Omental fat pad (tissue), 4 donors: ENCODE data around the gene HINFP. TPM values are rescaled to one million over a fixed set of nuclear protein-coding genes. Genes with fewer than 3 reads are reported as not detected.

Experiments
- ATAC-seq: fragments of 150-250 bp; one replicate; pipeline ENCODE4 v1.9.1; 2016; ENCODE audit warnings: mild to moderate bottlenecking, moderate library complexity; ENCODE audit not compliant: low FRiP score
- DNase-seq: peaks from one replicate; pipeline ENCODE4 v3.0.0-alpha.2; 2019; ENCODE audit warnings: low spot score
- total RNA-seq, 4 donors: library from RNA; depleted of rRNA; stranded (reverse); fragments of >200 nt; gene quantifications; one replicate each; pipeline ENCODE4 v1.1.0, GENCODE V29; 2016
- TF ChIP-seq, protein P1 (sequence below), 3 donors: fragments of 450-650 bp; IDR thresholded peaks; one replicate each; pipeline ENCODE4 v1.5.1; 2016 to 2017; ENCODE audit warnings: antibody characterized with exemption in 3 of 3, mild to moderate bottlenecking in 3 of 3, moderate library complexity in 2 of 3

Gene HINFP
- total RNA-seq, 4 donors from 2014 or later, result 10.2 to 31.0 (median 24.4) TPM

DNA sequence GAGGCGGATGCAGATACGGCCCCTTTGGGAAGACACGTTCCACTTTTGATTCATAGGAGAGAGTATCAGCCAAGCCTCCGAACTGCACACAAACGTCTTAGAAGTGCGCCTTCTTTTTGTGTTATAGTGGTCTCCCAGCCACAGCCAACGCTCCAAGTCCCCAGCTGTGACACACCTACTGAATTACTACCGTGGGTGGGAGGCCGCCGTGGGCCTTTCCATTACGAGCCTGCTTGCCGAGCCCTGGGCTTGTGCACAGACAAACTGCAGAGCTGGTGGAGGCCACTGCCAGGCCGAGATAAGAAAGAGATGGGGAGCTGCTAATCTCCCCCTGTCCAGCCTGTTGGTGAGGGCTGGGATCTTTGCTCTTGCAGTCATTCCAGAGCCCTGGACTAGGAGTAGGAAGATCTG, 35.9 kb upstream of the HINFP start:
- TF ChIP-seq, protein P1, sequence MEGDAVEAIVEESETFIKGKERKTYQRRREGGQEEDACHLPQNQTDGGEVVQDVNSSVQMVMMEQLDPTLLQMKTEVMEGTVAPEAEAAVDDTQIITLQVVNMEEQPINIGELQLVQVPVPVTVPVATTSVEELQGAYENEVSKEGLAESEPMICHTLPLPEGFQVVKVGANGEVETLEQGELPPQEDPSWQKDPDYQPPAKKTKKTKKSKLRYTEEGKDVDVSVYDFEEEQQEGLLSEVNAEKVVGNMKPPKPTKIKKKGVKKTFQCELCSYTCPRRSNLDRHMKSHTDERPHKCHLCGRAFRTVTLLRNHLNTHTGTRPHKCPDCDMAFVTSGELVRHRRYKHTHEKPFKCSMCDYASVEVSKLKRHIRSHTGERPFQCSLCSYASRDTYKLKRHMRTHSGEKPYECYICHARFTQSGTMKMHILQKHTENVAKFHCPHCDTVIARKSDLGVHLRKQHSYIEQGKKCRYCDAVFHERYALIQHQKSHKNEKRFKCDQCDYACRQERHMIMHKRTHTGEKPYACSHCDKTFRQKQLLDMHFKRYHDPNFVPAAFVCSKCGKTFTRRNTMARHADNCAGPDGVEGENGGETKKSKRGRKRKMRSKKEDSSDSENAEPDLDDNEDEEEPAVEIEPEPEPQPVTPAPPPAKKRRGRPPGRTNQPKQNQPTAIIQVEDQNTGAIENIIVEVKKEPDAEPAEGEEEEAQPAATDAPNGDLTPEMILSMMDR (IDR thresholded peaks at IDR 0.05), result no peak
- no peak for DNase-seq
- peak; percentile 31 for ATAC-seq

DNA sequence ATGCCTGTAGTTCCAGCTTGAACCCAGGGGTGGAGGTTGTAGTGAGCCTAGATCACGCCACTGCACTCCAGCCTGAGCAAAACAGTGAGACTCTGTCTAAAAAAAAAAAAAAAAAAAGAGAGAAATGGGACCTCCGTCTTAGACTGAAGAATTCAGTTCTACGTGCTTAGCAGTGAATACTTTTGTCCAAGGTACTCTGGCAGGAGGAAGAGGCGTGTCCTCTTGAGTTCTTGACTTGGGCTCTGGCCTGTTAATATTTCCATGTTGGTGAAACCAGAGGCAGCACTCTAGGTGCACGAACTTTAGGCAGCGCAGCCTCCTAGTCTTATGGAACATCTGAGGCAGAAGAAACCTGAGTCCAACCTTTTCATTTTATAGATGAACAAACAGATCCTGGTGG, 34.3 kb upstream of the HINFP start:
- ATAC-seq (no peak), DNase-seq (no peak)
- TF ChIP-seq, protein P1 (IDR thresholded peaks at IDR 0.05), result no peak

DNA sequence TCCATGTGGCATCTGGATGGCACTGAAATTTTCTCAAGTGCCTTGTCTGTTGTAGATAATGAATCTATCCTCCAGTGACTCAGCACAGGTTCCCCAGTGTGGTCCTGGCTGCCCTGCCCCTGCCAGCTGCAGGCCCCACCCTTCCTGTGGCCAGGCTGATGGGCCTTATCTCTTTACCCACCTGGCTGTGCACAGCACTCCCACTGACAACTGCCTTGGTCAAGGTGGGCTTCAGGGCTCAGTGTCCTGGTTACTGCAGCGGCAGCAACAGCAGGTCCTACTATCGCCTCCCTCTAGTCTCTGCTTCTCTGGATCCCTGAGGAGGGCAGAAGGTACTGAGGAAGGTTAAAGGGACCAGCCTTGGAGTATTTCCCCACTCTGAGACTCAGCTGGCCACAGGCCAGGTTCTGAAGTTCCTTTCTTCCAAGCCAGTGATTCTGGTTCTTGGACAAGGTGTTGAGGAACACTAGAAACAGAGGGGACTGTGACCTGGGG, 33.6 kb upstream of the HINFP start:
- TF ChIP-seq, protein P1 (IDR thresholded peaks at IDR 0.05), result no peak
- DNase-seq (no peak), ATAC-seq (no peak)

DNA sequence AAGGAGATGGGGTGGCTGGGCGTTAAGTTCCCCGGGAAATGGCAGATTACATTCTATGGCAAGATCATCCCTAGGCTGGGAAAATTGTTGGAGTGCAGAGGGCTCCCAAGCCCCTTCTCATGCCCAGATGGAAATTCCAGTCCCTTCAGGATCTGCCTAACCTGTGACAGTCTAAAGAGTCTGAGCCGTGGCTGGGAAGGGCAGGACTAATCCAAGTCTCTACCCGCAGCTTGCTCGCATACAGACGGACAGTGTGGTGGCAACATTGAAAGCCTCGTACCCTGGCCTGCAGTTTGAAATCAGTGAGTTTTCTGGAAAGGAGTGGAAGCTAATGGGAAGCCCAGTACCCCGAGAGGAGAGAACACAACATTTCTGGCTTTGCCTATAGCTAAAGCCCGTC, 33.0 kb upstream of the HINFP start:
- DNase-seq, result no peak
- ATAC-seq, result no peak
- TF ChIP-seq, protein P1 (IDR thresholded peaks at IDR 0.05), result no peak

DNA sequence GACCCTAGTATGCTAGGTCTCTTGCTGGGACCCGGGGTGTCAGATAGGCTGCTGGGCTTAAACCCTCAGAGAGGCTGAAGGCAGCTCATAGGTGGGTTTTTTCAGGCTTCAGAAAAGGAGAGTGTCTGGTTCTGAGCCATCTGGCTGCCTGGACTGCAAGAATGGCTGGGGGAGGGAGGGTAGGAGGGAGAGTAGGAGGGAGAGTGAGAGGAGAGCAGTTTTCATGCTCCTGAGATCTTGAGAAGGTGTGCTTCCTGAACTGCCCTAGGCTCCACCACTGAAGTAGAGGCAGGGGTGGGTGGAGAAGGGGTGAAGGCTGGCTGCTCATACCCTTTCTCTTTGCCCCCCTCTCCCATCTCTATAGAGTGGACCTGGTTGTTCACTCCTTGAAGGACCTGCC, 32.1 kb upstream of the HINFP start:
- ATAC-seq, result no peak

DNA sequence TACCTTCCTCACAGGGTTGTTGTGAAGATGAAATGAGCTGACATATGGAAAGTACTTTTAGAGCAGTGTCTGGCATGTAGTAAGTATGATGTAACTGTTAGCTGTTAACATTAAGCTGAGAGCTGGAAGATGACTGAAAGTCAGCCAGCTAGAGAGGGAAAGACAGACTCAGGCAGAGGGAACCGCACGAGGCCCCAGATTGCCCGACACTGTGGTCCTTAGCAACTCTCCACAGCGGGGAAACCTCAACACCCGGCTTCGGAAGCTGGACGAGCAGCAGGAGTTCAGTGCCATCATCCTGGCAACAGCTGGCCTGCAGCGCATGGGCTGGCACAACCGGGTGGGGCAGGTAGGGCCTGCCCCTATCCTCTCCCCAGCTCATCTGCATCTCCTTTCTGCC, 30.2 kb upstream of the HINFP start:
- TF ChIP-seq, protein P1 (IDR thresholded peaks at IDR 0.05), result no peak
- ATAC-seq (no peak), DNase-seq (no peak)

More for the DNA sequence above, 32.1 kb upstream of the HINFP start:
- no peak for DNase-seq
- TF ChIP-seq, protein P1 (IDR thresholded peaks at IDR 0.05), result no peak

DNA sequence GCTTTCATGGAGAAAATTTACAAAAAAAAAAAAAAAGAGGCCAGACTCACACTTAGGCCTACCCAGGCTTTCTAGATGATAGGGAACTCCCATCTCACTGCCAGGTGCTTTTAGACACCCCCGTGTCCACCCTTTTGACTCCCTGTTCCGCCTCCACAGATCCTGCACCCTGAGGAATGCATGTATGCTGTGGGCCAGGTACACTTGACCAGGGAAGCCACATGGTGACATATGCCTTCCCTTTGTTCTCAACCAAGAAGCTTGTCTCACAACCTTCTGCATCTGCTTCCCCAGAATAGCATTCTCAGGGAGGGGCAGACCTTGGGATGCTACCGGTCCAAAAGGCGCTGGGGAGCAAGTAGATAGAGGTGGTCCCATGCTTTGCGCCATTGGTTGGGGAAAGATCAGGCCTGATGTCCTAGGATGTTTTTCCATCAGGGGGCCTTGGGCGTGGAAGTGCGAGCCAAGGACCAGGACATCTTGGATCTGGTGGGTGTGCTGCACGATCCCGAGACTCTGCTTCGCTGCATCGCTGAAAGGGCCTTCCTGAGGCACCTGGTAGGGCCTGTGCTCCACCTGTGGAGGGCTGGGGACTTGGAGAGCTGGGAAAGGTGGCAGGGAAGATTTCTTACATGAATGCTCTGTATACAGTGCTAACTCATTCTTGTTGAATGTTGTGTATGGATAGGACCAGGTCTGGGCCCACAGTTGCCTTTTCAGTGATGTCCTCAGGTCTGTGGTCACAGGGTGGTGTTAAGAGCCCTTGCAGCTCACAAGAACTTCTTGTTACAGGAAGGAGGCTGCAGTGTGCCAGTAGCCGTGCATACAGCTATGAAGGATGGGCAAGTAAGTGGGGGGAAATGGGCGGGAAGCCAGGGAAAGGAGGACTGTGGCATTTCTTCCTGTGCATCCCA, 29.2 kb upstream of the HINFP start:
- no peak for DNase-seq
- ATAC-seq, result no peak
- TF ChIP-seq, protein P1 (IDR thresholded peaks at IDR 0.05), result no peak
